K562 (cell line): ENCODE measurements around the gene HIKESHI.

Experiments
- HIVEP1 ChIP-seq: fragments of 250-450 bp; sonication (Bioruptor Pico); IDR thresholded peaks from 2 replicates; pipeline ENCODE4 v1.4.0; 2020; ENCODE audit warnings: mild to moderate bottlenecking
- TOE1 ChIP-seq, 2 experiments: fragments of 450-650 bp in 1 of 2; sonication (generic) in 1 of 2; formaldehyde crosslinking in 1 of 2; IDR thresholded peaks; 2 replicates each; pipeline versions ENCODE4 v1.7.1 to v1.8.0; 2016 to 2022; ENCODE audit warnings: borderline replicate concordance in 2 of 2, mild to moderate bottlenecking in 2 of 2, antibody characterized with exemption in 1 of 2, inconsistent platforms in 1 of 2, low read depth in 1 of 2, missing genetic modification reagents in 1 of 2, moderate library complexity in 1 of 2
- U2AF1 ChIP-seq: fragments of 200-400 bp; formaldehyde crosslinking; optimal IDR thresholded peaks from 2 replicates; pipeline ENCODE3; 2017; ENCODE audit warnings: mild to moderate bottlenecking, low read depth, low read length, moderate library complexity
- ZNF12 ChIP-seq: sonication (generic); formaldehyde crosslinking; IDR thresholded peaks from 2 replicates; pipeline ENCODE4 v1.4.0; 2020; ENCODE audit warnings: mild to moderate bottlenecking, missing genetic modification reagents
- ZNF143 ChIP-seq: sonication (generic); formaldehyde crosslinking; IDR thresholded peaks from 2 replicates; pipeline ENCODE4 v1.9.0; 2022; ENCODE audit warnings: mild to moderate bottlenecking, missing genetic modification reagents
- TF ChIP-seq, protein P1 (sequence below), 3 experiments: IDR thresholded peaks in 2 of 3; conservative IDR thresholded peaks in 1 of 3; 2 replicates each; pipeline ENCODE4 v1.5.1; 2011 to 2012; ENCODE audit warnings: low read length in 3 of 3, mild to moderate bottlenecking in 3 of 3, control low read depth in 2 of 3, improper control_type of control experiment in 1 of 3, inconsistent platforms in 1 of 3, low read depth in 1 of 3, mixed read lengths in 1 of 3, moderate library complexity in 1 of 3; ENCODE audit not compliant: insufficient read depth in 2 of 3

DNA sequence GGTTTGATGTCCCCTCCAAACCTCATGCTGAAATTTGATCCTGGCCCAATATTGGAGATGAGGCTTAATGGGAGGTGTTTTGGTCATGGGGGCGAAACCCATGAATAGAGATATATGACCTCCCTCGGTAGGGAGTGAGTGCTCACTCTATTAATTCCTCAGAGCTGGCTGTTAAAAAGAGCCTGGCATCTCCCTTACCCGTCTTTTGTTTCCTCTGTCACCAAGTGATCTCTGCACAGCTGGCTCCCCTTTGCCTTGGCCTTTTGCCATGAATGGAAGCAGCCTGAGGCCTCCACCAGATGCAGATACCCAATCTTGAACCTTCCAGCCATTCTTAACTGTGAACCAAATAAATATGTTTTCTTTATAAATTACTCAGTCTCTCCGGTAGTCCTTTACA is 68.1 kb downstream of the HIKESHI start:
- TF ChIP-seq ZNF143 (CRISPR knock-in tag): no peak
- TF ChIP-seq U2AF1: no peak
- TF ChIP-seq, protein P1, sequence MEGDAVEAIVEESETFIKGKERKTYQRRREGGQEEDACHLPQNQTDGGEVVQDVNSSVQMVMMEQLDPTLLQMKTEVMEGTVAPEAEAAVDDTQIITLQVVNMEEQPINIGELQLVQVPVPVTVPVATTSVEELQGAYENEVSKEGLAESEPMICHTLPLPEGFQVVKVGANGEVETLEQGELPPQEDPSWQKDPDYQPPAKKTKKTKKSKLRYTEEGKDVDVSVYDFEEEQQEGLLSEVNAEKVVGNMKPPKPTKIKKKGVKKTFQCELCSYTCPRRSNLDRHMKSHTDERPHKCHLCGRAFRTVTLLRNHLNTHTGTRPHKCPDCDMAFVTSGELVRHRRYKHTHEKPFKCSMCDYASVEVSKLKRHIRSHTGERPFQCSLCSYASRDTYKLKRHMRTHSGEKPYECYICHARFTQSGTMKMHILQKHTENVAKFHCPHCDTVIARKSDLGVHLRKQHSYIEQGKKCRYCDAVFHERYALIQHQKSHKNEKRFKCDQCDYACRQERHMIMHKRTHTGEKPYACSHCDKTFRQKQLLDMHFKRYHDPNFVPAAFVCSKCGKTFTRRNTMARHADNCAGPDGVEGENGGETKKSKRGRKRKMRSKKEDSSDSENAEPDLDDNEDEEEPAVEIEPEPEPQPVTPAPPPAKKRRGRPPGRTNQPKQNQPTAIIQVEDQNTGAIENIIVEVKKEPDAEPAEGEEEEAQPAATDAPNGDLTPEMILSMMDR (IDR thresholded peaks at IDR 0.05 in 2 of 3, conservative IDR thresholded peaks at IDR 0.05 in 1 of 3; ENCODE audit: insufficient read depth in 2 of 3, low read depth in 1 of 3, low read length in 3 of 3): no peak
- no peak for TF ChIP-seq ZNF12
- no peak for TF ChIP-seq HIVEP1 (CRISPR knock-in tag)
- TF ChIP-seq TOE1 (IDR thresholded peaks at IDR 0.05; ENCODE audit: borderline replicate concordance): no peak
- no peak for TF ChIP-seq TOE1 (CRISPR knock-in tag; IDR thresholded peaks at IDR 0.05; ENCODE audit: borderline replicate concordance, low read depth)
